ENCODE measurements around the gene PLCXD1. TPM values are rescaled to one million over a fixed set of nuclear protein-coding genes. Genes with fewer than 3 reads are reported as not detected.
A peak's percentile ranks its signal among the peaks of the same experiment; 100 is the strongest.

PLCXD1 gene
- total and polyA plus RNA-seq, 2 experiments from 2014 or later: 16.6 to 50.4 TPM

DNA sequence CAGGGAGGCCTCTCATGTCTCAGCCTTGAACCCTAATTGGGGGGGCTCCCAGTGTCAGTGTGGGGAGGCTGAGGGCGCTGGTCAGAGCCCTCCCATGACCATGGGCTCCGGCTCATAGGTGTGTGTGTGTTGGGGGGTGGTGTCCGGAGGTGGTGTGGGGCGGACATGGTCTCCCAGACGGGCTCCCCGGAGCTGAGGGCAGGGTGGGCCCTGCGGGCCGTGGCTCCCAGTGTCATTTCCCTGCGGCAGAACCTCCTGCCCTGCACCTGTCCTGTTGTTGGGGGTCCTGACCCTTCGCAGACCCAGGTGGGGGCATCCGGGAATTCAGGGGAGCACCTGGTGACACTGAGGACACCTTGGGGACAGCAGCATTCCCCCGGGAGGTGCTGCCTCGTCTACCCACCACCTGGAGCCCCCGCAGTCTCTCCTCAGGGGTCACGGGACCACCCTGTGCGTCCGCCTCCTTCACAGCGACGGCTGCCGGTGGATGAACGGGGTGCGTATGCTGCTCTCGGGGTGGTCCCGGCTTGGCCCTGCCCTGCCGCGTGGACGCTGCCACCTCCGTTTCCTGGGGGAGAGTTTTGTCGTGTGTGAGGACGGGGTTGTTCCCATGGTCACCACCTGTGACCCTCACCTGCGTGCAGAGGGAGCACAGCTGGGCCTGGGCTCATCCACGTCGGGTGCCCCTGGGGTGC is 51.9 kb downstream of the PLCXD1 start:
- Histone ChIP-seq H3K9me3 (ENCODE audit: low read depth) (no peaks in the 10 kb centered on the region), H3K4me1 (ENCODE audit: low read depth) (no peaks in the 10 kb centered on the region), H3K27me3 (no peaks in the 10 kb centered on the region), H3K36me3 (peaks cover 3% of the 10 kb centered on the region), H3K4me3 (no peak overlapping the region), H3K27ac (no peak overlapping the region)
- no peak for DNase-seq (ENCODE audit: low read depth in 1 of 2, low spot score in 1 of 2)
- TF ChIP-seq, protein P1, sequence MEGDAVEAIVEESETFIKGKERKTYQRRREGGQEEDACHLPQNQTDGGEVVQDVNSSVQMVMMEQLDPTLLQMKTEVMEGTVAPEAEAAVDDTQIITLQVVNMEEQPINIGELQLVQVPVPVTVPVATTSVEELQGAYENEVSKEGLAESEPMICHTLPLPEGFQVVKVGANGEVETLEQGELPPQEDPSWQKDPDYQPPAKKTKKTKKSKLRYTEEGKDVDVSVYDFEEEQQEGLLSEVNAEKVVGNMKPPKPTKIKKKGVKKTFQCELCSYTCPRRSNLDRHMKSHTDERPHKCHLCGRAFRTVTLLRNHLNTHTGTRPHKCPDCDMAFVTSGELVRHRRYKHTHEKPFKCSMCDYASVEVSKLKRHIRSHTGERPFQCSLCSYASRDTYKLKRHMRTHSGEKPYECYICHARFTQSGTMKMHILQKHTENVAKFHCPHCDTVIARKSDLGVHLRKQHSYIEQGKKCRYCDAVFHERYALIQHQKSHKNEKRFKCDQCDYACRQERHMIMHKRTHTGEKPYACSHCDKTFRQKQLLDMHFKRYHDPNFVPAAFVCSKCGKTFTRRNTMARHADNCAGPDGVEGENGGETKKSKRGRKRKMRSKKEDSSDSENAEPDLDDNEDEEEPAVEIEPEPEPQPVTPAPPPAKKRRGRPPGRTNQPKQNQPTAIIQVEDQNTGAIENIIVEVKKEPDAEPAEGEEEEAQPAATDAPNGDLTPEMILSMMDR (IDR thresholded peaks at IDR 0.05; ENCODE audit: low read depth, low read length): no peak

DNA sequence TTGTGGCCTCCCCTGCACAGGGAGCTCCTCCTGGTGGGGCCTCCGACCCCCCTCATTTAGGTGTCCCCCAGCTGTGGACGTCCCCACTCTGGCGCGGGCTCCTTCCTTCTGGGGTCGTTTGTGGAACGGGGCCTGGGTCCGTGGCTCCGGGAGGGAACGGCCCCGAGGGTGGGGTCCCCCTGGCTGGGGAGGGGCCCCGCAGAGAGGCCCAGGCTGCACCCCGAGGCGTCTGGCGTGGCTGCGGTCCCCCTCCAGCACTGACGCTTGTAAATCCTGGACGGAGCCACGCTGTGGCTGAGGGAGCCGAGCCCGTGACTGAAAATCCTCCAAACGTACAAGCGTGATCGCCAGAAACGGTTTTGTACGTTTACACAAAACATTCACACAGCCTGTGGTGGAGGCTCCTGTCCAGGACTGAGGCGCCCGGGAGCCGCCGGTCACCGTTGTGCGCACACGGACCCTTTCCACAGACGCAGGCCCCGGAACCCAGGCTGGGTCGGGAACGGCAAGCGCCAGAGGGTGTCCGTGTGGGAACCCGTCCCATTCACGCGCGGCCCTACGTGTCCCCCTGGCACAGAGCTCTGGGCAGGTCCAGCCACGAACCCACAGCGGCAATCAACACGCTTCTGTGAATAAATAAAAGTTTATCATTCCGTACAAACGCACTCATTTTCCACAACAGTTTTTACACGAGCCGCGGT is 52.6 kb downstream of the PLCXD1 start:
- TF ChIP-seq, protein P1 (IDR thresholded peaks at IDR 0.05; ENCODE audit: low read depth, low read length): no peak
- no peak for DNase-seq (ENCODE audit: low read depth in 1 of 2, low spot score in 1 of 2)
- Histone ChIP-seq H3K27me3 (no peaks in the 10 kb centered on the region), H3K4me3 (no peak overlapping the region), H3K36me3 (peaks cover 5% of the 10 kb centered on the region), H3K27ac (no peak overlapping the region), H3K4me1 (ENCODE audit: low read depth) (no peaks in the 10 kb centered on the region), H3K9me3 (ENCODE audit: low read depth) (no peaks in the 10 kb centered on the region)

DNA sequence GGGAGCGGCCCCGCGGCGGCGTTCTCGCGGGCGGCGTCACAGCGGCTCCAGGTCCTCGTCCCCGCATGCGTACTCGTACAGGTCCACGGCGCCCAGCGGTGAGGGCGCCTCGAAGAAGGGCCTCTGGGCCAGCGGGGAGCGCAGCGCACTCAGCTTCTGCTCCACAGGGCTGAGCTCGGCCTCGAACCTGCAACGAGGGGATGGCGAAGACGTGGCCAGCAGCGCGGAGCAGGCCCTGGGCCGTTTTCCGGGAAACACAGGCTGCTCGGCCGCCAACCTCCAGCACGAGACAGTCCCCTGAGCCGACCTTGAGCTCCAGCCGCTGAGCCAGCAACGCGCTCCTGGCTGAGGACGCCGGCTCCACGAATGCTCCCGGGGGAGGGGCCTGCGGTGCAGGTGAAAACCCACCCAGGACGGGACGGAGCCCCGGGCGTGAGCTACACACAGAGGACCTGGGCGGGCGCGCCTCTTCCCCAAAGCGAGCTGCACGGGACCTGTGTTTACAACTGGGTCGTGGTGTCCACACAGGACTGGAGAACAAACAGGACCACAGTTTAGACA is 53.2 kb downstream of the PLCXD1 start:
- H3K4me1 ChIP-seq (ENCODE audit: low read depth): no peaks in the 10 kb centered on the region
- H3K4me3 ChIP-seq: no peak overlapping the region
- no peak for DNase-seq (ENCODE audit: low read depth in 1 of 2, low spot score in 1 of 2)
- H3K36me3 ChIP-seq: peaks cover 5% of the 10 kb centered on the region
- no peak overlapping the region for H3K27ac ChIP-seq
- no peaks in the 10 kb centered on the region for H3K9me3 ChIP-seq (ENCODE audit: low read depth)
- TF ChIP-seq, protein P1 (IDR thresholded peaks at IDR 0.05; ENCODE audit: low read depth, low read length): no peak
- no peaks in the 10 kb centered on the region for H3K27me3 ChIP-seq

DNA sequence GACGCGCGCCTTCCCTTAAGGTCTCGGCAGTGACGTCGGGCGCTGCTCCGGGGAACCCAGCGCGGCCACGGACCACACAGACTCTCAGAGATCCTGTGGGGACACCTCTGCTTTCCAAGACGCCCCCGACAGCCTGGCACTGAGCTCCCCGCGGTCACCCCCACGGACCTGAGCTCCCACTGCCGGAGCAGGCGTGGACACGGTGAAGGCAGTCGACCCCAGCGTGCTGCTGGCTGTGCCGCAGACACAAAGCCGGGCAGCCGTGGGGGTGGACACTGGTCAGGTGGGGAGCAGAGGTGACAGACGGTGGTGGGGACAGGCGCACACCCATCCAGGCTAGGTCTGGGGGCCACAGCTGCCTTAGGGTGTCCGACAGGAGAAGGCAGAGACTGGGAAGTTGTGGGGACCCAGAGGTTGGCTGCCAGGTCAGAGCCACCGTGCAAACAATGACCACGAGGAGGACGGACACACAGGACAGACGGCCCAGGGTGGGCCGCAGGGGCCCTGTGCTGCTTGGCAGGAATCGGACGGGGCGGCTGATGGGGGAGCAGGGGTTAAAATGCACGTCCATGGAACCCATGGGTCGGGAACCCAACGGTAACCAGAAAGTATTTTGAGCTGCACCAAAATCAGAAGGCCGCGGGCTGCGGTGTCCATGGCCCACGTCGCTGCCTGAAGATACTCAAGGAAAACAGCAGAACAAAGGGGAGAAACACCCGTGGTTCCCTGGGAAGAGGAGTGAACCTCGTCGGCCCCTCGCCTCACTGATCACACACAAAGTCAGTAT is 54.0 kb downstream of the PLCXD1 start:
- Histone ChIP-seq H3K27me3 (no peaks in the 10 kb centered on the region), H3K4me3 (no peak overlapping the region), H3K36me3 (peaks cover 5% of the 10 kb centered on the region), H3K9me3 (ENCODE audit: low read depth) (no peaks in the 10 kb centered on the region), H3K4me1 (ENCODE audit: low read depth) (no peaks in the 10 kb centered on the region), H3K27ac (peak overlapping the region; percentile 23)
- no peak for DNase-seq (ENCODE audit: low read depth in 1 of 2, low spot score in 1 of 2)
- TF ChIP-seq, protein P1 (IDR thresholded peaks at IDR 0.05; ENCODE audit: low read depth, low read length): no peak

- TF ChIP-seq, protein P1 (IDR thresholded peaks at IDR 0.05; ENCODE audit: low read depth, low read length): no peak
- Histone ChIP-seq H3K4me3 (no peak overlapping the region), H3K4me1 (ENCODE audit: low read depth) (no peaks in the 10 kb centered on the region), H3K27ac (no peak overlapping the region), H3K36me3 (peaks cover 5% of the 10 kb centered on the region), H3K9me3 (ENCODE audit: low read depth) (no peaks in the 10 kb centered on the region), H3K27me3 (no peaks in the 10 kb centered on the region)
- no peak for DNase-seq (ENCODE audit: low read depth in 1 of 2, low spot score in 1 of 2)
These were observed 54.6 kb downstream of the PLCXD1 start for GRCh38 chrX:335758-336155.
